ENCODE results near the gene ABHD1.
A peak's percentile ranks its signal among the peaks of the same experiment; 100 is the strongest.
"Not testable (repeated sequence)": the region's sequence is repeated elsewhere in the genome, so short reads cannot be mapped to it uniquely, and the experiment has no call there.

The ABHD1 gene

GRCh38 chr2:27117995-27118524, 5.6 kb upstream of the ABHD1 start:
- H3K4me1 ChIP-seq: peaks cover 0 to 11% (median 2%) of the 10 kb centered on the region in 10 experiments; a peak in 5 of 20 replicates

GRCh38 chr2:27118525-27119329, 4.9 kb upstream of the ABHD1 start, which contains the start of gene CGREF1:
Gene CGREF1, minus strand, starts transcription at chr2:27119128. Its CDS starts 14,762 bp downstream, at chr2:27104366.
- peak within 1 kb of the TSS; percentile 78 to 94 (median 85) for H3K4me2 ChIP-seq
- peaks cover 51 to 69% (median 68%) of the 10 kb centered on the region in 11 experiments for H3K27me3 ChIP-seq
- H4K20me1 ChIP-seq: no peaks in the 10 kb centered on the region
- peaks cover 0 to 11% (median 2%) of the 10 kb centered on the region in 10 experiments; a peak in 5 of 20 replicates for H3K4me1 ChIP-seq
- peak within 1 kb of the TSS in 3 of 11 experiments; percentile 6 to 25 (median 12); a peak in 3 of 22 replicates for H3K27ac ChIP-seq
- peak within 1 kb of the TSS; percentile 42 to 74 (median 58); a peak in 19 of 22 replicates for H3K9ac ChIP-seq
- H3K36me3 ChIP-seq: no peaks in the 10 kb centered on the region
- peak within 1 kb of the TSS; percentile 50 to 72 (median 62) for H3K4me3 ChIP-seq
- TF ChIP-seq Cebpa-rat (IDR thresholded peaks at IDR 0.05): no peak
- H3K9me3 ChIP-seq (replicated peaks in 1 of 11): no peaks in the 10 kb centered on the region

More at GRCh38 chr2:27117995-27118524, 5.6 kb upstream of the ABHD1 start:
- Histone ChIP-seq H3K27ac (no peak overlapping the region), H3K4me3 (peak overlapping the region; percentile 50 to 72 (median 62)), H3K4me2 (peak overlapping the region; percentile 78 to 94 (median 85)), H4K20me1 (no peaks in the 10 kb centered on the region; a peak in 1 of 22 replicates), H3K9me3 (replicated peaks in 1 of 11) (no peaks in the 10 kb centered on the region), H3K9ac (peak overlapping the region in 8 of 11 experiments; percentile 48 to 74 (median 63); a peak in 11 of 22 replicates), H3K27me3 (peaks cover 44 to 63% (median 62%) of the 10 kb centered on the region in 11 experiments), H3K36me3 (no peaks in the 10 kb centered on the region)
- TF ChIP-seq Cebpa-rat (IDR thresholded peaks at IDR 0.05): no peak

GRCh38 chr2:27119330-27119670, 4.3 kb upstream of the ABHD1 start:
- not testable (repeated sequence) for H3K36me3 ChIP-seq; H4K20me1 ChIP-seq; H3K9me3 ChIP-seq (replicated peaks in 1 of 11); H3K27ac ChIP-seq
- H3K27me3 ChIP-seq: peaks cover 57 to 75% (median 74%) of the 10 kb centered on the region in 11 experiments
- peak overlapping the region in 9 of 10 experiments; percentile 50 to 72 (median 62); a peak in 19 of 20 replicates for H3K4me3 ChIP-seq
- peak overlapping the region in 2 of 11 experiments; percentile 58 to 61; a peak in 5 of 22 replicates for H3K9ac ChIP-seq
- H3K4me1 ChIP-seq: peaks cover 0 to 11% (median 2%) of the 10 kb centered on the region in 10 experiments; a peak in 5 of 20 replicates
- peak overlapping the region; percentile 78 to 94 (median 85) for H3K4me2 ChIP-seq

GRCh38 chr2:27121906-27122305, 1.7 kb upstream of the ABHD1 start:
- Histone ChIP-seq H4K20me1 (no peaks in the 10 kb centered on the region), H3K4me2 (no peak overlapping the region), H3K36me3 (no peaks in the 10 kb centered on the region), H3K4me3 (no peak overlapping the region), H3K27me3 (peaks cover 60 to 80% (median 76%) of the 10 kb centered on the region in 11 experiments), H3K9ac (no peak overlapping the region), H3K27ac (no peak overlapping the region), H3K4me1 (peaks cover 0 to 11% (median 2%) of the 10 kb centered on the region in 10 experiments; a peak in 5 of 20 replicates), H3K9me3 (replicated peaks in 1 of 11) (no peaks in the 10 kb centered on the region)
- no peak for TF ChIP-seq Cebpa-rat (IDR thresholded peaks at IDR 0.05)

GRCh38 chr2:27122791-27123190, 824 bp upstream of the ABHD1 start:
- 0 out of 22 replicates have a peak, but pooled peaks cover 0 to under 1% (median 0%) of the 10 kb centered on the region in 11 experiments for H4K20me1 ChIP-seq
- H3K4me1 ChIP-seq: peaks cover 0 to 11% (median 2%) of the 10 kb centered on the region in 10 experiments; a peak in 5 of 20 replicates
- H3K9me3 ChIP-seq (replicated peaks in 1 of 11): no peaks in the 10 kb centered on the region
- H3K36me3 ChIP-seq: no peaks in the 10 kb centered on the region
- H3K27ac ChIP-seq: no peak overlapping the region
- no peak overlapping the region for H3K4me3 ChIP-seq
- no peak overlapping the region for H3K4me2 ChIP-seq
- no peak for TF ChIP-seq Cebpa-rat (IDR thresholded peaks at IDR 0.05)
- peaks cover 54 to 71% (median 67%) of the 10 kb centered on the region in 11 experiments for H3K27me3 ChIP-seq
- no peak overlapping the region for H3K9ac ChIP-seq

- no peak overlapping the region for H3K9ac ChIP-seq
- H3K4me1 ChIP-seq: no peaks in the 10 kb centered on the region
- no peak overlapping the region for H3K4me3 ChIP-seq
- H3K9me3 ChIP-seq (replicated peaks in 1 of 11): no peaks in the 10 kb centered on the region
- H3K27me3 ChIP-seq: peaks cover 31 to 48% (median 44%) of the 10 kb centered on the region in 11 experiments
- TF ChIP-seq Cebpa-rat (IDR thresholded peaks at IDR 0.05): no peak
- H3K4me2 ChIP-seq: no peak overlapping the region
- peaks cover 7 to 21% (median 14%) of the 10 kb centered on the region in 11 experiments for H3K36me3 ChIP-seq
- peaks cover 0 to 23% (median 11%) of the 10 kb centered on the region in 11 experiments; a peak in 10 of 22 replicates for H4K20me1 ChIP-seq
- no peak overlapping the region for H3K27ac ChIP-seq
These were observed 1.5 kb downstream of the ABHD1 start for GRCh38 chr2:27125104-27125503.

- H3K4me1 ChIP-seq: no peaks in the 10 kb centered on the region; a peak in 1 of 20 replicates
- H3K27me3 ChIP-seq: peaks cover 19 to 36% (median 32%) of the 10 kb centered on the region in 11 experiments
- peaks cover 0 to 35% (median 22%) of the 10 kb centered on the region in 11 experiments; a peak in 18 of 22 replicates for H4K20me1 ChIP-seq
- no peaks in the 10 kb centered on the region for H3K9me3 ChIP-seq (replicated peaks in 1 of 11)
- peaks cover 19 to 32% (median 26%) of the 10 kb centered on the region in 11 experiments for H3K36me3 ChIP-seq
- H3K9ac ChIP-seq: no peak overlapping the region
- no peak overlapping the region for H3K4me3 ChIP-seq
- TF ChIP-seq Cebpa-rat (IDR thresholded peaks at IDR 0.05): no peak
- no peak overlapping the region for H3K4me2 ChIP-seq
- no peak overlapping the region for H3K27ac ChIP-seq
These were observed 2.7 kb downstream of the ABHD1 start for GRCh38 chr2:27126252-27126710.

GRCh38 chr2:27127883-27128667, 4.5 kb downstream of the ABHD1 start:
- peaks cover 3 to 12% (median 8%) of the 10 kb centered on the region in 10 experiments for H3K4me1 ChIP-seq
- no peak overlapping the region for H3K27ac ChIP-seq
- TF ChIP-seq Cebpa-rat (IDR thresholded peaks at IDR 0.05): no peak
- H3K9ac ChIP-seq: no peak overlapping the region
- peaks cover 12 to 18% (median 15%) of the 10 kb centered on the region in 11 experiments for H3K27me3 ChIP-seq
- no peak overlapping the region for H3K4me3 ChIP-seq
- no peaks in the 10 kb centered on the region for H3K9me3 ChIP-seq (replicated peaks in 1 of 11)
- H3K4me2 ChIP-seq: no peak overlapping the region
- peaks cover 12 to 53% (median 40%) of the 10 kb centered on the region in 11 experiments; a peak in 21 of 22 replicates for H4K20me1 ChIP-seq
- peaks cover 37 to 50% (median 43%) of the 10 kb centered on the region in 11 experiments for H3K36me3 ChIP-seq

All from BLaER1 treated with 17β-estradiol and CSF1 and Interleukin-3, amounts not matched to agents 10 nM and 100 nM (cell line).